HepG2 (cell line): ENCODE measurements around the gene PRICKLE3. TPM values are rescaled to one million over a fixed set of nuclear protein-coding genes. Genes with fewer than 3 reads are reported as not detected.
A peak's percentile ranks its signal among the peaks of the same experiment; 100 is the strongest.

Experiments used
- CBX2 ChIP-seq, 2 experiments: fragments of 200-600 bp in 1 of 2; sonication (generic); formaldehyde crosslinking in 1 of 2; IDR thresholded peaks; 2 replicates each; pipeline versions ENCODE4 v1.7.0 to v1.8.1; 2018 to 2022; ENCODE audit warnings: low read depth in 2 of 2, low read length in 1 of 2, mild to moderate bottlenecking in 1 of 2, missing genetic modification reagents in 1 of 2
- CREB1 ChIP-seq, 2 experiments: fragments of 450-650 bp in 1 of 2; IDR thresholded peaks; 2 replicates each; pipeline ENCODE4 v1.6.1; 2016 to 2017; ENCODE audit warnings: control low read depth in 1 of 2, mild to moderate bottlenecking in 1 of 2, missing compliant biosample characterization in 1 of 2, missing genetic modification characterization in 1 of 2
- HMG20A ChIP-seq: IDR thresholded peaks from 2 replicates; pipeline ENCODE4 v1.6.1; 2016; ENCODE audit warnings: borderline replicate concordance
- HNF4A ChIP-seq: sonication (generic); formaldehyde crosslinking; IDR thresholded peaks from 2 replicates; pipeline ENCODE4 v1.4.0; 2020; ENCODE audit warnings: missing genetic modification reagents
- JUND ChIP-seq: sonication (generic); formaldehyde crosslinking; IDR thresholded peaks from 2 replicates; pipeline ENCODE4 v1.8.0; 2022; ENCODE audit warnings: mild to moderate bottlenecking, missing genetic modification reagents
- MZF1 ChIP-seq: sonication (generic); formaldehyde crosslinking; IDR thresholded peaks from 2 replicates; pipeline ENCODE4 v1.8.1; 2023; ENCODE audit warnings: mild to moderate bottlenecking, missing genetic modification reagents, borderline replicate concordance
- NAIF1 ChIP-seq: sonication (generic); formaldehyde crosslinking; IDR thresholded peaks from 2 replicates; pipeline ENCODE4 v1.5.0; 2020; ENCODE audit warnings: mild to moderate bottlenecking, missing genetic modification reagents, borderline replicate concordance
- POLR2A ChIP-seq, 2 experiments: IDR thresholded peaks; 2 replicates each; pipeline ENCODE4 v1.6.1; 2011; ENCODE audit warnings: low read depth in 2 of 2, low read length in 2 of 2, mild to moderate bottlenecking in 1 of 2, moderate library complexity in 1 of 2; ENCODE audit not compliant: insufficient read depth in 1 of 2
- RAD21 ChIP-seq: fragments of 450-650 bp; formaldehyde crosslinking; IDR thresholded peaks from 2 replicates; pipeline ENCODE4 v1.5.0; 2020; ENCODE audit warnings: mild to moderate bottlenecking
- RAD51 ChIP-seq: fragments of 450-650 bp; IDR thresholded peaks from 2 replicates; pipeline ENCODE4 v1.6.1; 2016; ENCODE audit warnings: borderline replicate concordance
- RCOR2 ChIP-seq: IDR thresholded peaks from 2 replicates; pipeline ENCODE4 v1.6.1; 2016; ENCODE audit warnings: missing biosample characterization, missing genetic modification reagents
- SALL1 ChIP-seq: sonication (generic); formaldehyde crosslinking; IDR thresholded peaks from 2 replicates; pipeline ENCODE4 v1.8.0; 2022; ENCODE audit warnings: mild to moderate bottlenecking, missing genetic modification reagents
- SAP130 ChIP-seq: IDR thresholded peaks from 2 replicates; pipeline ENCODE4 v1.6.1; 2016; ENCODE audit warnings: low read depth
- SETDB1 ChIP-seq: sonication (generic); formaldehyde crosslinking; IDR thresholded peaks from 2 replicates; pipeline ENCODE4 v1.5.1; 2020; ENCODE audit warnings: missing genetic modification reagents, mild to moderate bottlenecking, borderline replicate concordance
- SIX1 ChIP-seq: sonication (generic); formaldehyde crosslinking; IDR thresholded peaks from 2 replicates; pipeline ENCODE4 v1.4.0; 2020; ENCODE audit warnings: missing genetic modification reagents, borderline replicate concordance
- SSRP1 ChIP-seq: IDR thresholded peaks from 2 replicates; pipeline ENCODE4 v1.6.1; 2016; ENCODE audit warnings: control low read depth
- ZBTB20 ChIP-seq: sonication (generic); formaldehyde crosslinking; IDR thresholded peaks from 2 replicates; pipeline ENCODE4 v1.8.1; 2023; ENCODE audit warnings: missing genetic modification reagents, low read depth, mild to moderate bottlenecking, borderline replicate concordance
- ZFP37 ChIP-seq: sonication (generic); formaldehyde crosslinking; IDR thresholded peaks from 2 replicates; pipeline ENCODE4 v1.4.0; 2020; ENCODE audit warnings: missing genetic modification reagents, borderline replicate concordance
- ZNF207 ChIP-seq: fragments of 450-650 bp; IDR thresholded peaks from 2 replicates; pipeline ENCODE4 v1.6.1; 2016; ENCODE audit warnings: antibody characterized with exemption, borderline replicate concordance
- ZNF343 ChIP-seq: sonication (generic); formaldehyde crosslinking; IDR thresholded peaks from 2 replicates; pipeline ENCODE4 v1.4.0; 2020; ENCODE audit warnings: mild to moderate bottlenecking, missing genetic modification reagents
- ZNF589 ChIP-seq: sonication (generic); formaldehyde crosslinking; conservative IDR thresholded peaks from 2 replicates; pipeline ENCODE4 v1.8.0; 2022; ENCODE audit warnings: mild to moderate bottlenecking, moderate library complexity, missing genetic modification reagents
- ZNF724P ChIP-seq: sonication (generic); formaldehyde crosslinking; IDR thresholded peaks from 2 replicates; pipeline ENCODE4 v1.8.0; 2022; ENCODE audit warnings: missing genetic modification reagents, borderline replicate concordance
- polyA plus RNA-seq, 8 experiments: library from polyadenylated mRNA; depleted of rRNA in 3 of 8; stranded (reverse) in 7 of 8; unstranded in 1 of 8; fragments of >200 nt; fragmentation: Illumina TruSeq in 4 of 8; extraction: Trizol in 4 of 8; gene quantifications; 2 replicates each; pipeline versions ENCODE4 v1.2.1 to v1.2.3, GENCODE V29; 2011 to 2016; ENCODE audit warnings: low read depth in 4 of 8, missing spikeins in 1 of 8, mixed read lengths in 1 of 8; ENCODE audit not compliant: insufficient read depth in 1 of 8
- total RNA-seq, 5 experiments: library from RNA; depleted of rRNA; stranded (reverse); fragments of >200 nt; fragmentation: Illumina TruSeq; extraction: Trizol; gene quantifications; 2 replicates each; pipeline ENCODE4 v1.2.3, GENCODE V29; 2016; ENCODE audit warnings: low read depth in 1 of 5
- TF ChIP-seq, protein P1 (sequence below): sonication (generic); formaldehyde crosslinking; IDR thresholded peaks from 2 replicates; pipeline ENCODE4 v1.8.0; 2023; ENCODE audit warnings: mild to moderate bottlenecking, missing genetic modification reagents
- TF ChIP-seq, protein P2 (sequence below): sonication (generic); formaldehyde crosslinking; IDR thresholded peaks from 2 replicates; pipeline ENCODE4 v1.8.0; 2022; ENCODE audit warnings: mild to moderate bottlenecking, missing genetic modification reagents, borderline replicate concordance
- TF ChIP-seq, protein P3 (sequence below): sonication (generic); formaldehyde crosslinking; IDR thresholded peaks from 2 replicates; pipeline ENCODE4 v1.4.0; 2020; ENCODE audit warnings: missing genetic modification reagents
- TF ChIP-seq, protein P4 (sequence below): sonication (generic); formaldehyde crosslinking; IDR thresholded peaks from 2 replicates; pipeline ENCODE4 v1.8.0; 2022; ENCODE audit warnings: missing genetic modification reagents, mild to moderate bottlenecking, inconsistent platforms, borderline replicate concordance

Gene PRICKLE3
- total and polyA plus RNA-seq, 2 of the 13 experiments (the other 11 are each of a cell fraction or from before 2014, with no cell fraction given), result 2.6 TPM

DNA sequence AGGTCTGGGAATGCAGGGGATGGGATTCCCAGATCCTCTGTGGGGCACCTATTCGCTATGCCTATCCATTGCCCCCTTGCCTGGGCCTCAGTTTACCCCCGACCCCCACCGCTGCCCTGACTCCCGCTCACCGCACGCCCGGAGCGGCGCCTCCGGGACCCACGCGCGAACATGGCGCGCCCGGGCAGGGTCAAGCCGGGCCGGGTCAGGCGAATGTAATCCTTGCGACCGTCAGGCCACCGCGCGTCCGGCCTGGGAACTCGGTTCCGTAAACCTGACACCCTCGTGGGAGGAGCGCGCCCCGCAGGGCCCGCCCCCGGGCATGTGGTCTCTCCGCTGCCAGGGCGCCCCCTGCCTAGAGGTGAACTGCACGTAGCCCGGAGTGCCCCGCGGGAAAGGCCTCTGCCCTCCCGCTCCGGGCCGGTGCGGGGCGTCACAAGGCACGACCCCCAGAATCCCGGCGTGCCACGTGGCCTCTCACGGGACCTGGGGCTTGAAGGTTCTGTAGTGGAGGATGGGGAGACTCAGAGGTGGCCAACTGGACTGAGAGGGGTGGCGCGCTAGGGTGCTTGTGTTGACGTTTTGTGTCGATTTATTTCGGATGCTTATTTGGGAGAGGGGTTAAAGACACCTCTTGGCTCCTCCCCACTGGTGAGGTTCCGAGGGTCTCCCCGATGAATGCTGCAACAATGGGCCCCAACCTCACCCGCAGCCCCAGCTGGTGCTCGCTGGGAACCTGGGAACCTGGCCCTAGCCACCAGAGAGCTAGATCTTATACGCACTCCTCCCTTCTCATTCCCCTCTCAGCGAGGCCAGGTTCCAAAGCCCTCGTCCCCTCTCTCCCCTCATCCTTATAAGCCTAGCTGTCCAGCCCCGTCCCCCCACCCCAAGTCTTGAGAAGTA lies at the start of gene PRICKLE3 (continued):
- TF ChIP-seq JUND (CRISPR knock-in tag) (no peak), ZBTB20 (CRISPR knock-in tag) (no peak), ZNF343 (CRISPR knock-in tag) (no peak), SSRP1 (CRISPR knock-in tag) (no peak), RAD21 (CRISPR knock-in tag) (peak; percentile 48; the same call in 1 of the 2 replicates), MZF1 (no peak), HMG20A (CRISPR knock-in tag) (no peak), ZNF207 (no peak), ZNF724P (0 out of 2 replicates have a peak, but pooled peaks have one; percentile 29), SAP130 (CRISPR knock-in tag) (peak; percentile 85), CREB1 (IDR thresholded peaks at IDR 0.05) (no peak), CREB1 (CRISPR knock-in tag; IDR thresholded peaks at IDR 0.05) (no peak), RCOR2 (no peak), POLR2A (IDR thresholded peaks at IDR 0.05; ENCODE audit: insufficient read depth in 1 of 2, low read depth in 2 of 2, low read length in 2 of 2) (peak; percentile 35 to 75; a peak in 3 of 4 replicates), ZNF589 (CRISPR knock-in tag) (no peak), SALL1 (CRISPR knock-in tag) (peak; percentile 63), ZFP37 (no peak), SIX1 (CRISPR knock-in tag) (peak; percentile 69; the same call in 1 of the 2 replicates), RAD51 (no peak), NAIF1 (no peak), CBX2 (IDR thresholded peaks at IDR 0.05; ENCODE audit: low read depth, low read length) (no peak), CBX2 (CRISPR knock-in tag; IDR thresholded peaks at IDR 0.05; ENCODE audit: low read depth) (no peak), SETDB1 (no peak), HNF4A (CRISPR knock-in tag) (no peak)
- TF ChIP-seq, protein P1, sequence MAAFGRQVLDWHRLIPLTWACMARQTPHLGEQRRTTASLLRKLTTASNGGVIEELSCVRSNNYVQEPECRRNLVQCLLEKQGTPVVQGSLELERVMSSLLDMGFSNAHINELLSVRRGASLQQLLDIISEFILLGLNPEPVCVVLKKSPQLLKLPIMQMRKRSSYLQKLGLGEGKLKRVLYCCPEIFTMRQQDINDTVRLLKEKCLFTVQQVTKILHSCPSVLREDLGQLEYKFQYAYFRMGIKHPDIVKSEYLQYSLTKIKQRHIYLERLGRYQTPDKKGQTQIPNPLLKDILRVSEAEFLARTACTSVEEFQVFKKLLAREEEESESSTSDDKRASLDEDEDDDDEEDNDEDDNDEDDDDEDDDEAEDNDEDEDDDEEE (CRISPR knock-in tag), result no peak
- TF ChIP-seq, protein P2, sequence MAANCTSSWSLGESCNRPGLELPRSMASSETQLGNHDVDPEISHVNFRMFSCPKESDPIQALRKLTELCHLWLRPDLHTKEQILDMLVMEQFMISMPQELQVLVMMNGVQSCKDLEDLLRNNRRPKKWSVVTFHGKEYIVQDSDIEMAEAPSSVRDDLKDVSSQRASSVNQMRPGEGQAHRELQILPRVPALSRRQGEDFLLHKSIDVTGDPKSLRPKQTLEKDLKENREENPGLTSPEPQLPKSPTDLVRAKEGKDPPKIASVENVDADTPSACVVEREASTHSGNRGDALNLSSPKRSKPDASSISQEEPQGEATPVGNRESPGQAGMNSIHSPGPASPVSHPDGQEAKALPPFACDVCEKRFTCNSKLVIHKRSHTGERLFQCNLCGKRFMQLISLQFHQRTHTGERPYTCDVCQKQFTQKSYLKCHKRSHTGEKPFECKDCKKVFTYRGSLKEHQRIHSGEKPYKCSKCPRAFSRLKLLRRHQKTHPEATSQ (CRISPR knock-in tag), result no peak
- TF ChIP-seq, protein P3, sequence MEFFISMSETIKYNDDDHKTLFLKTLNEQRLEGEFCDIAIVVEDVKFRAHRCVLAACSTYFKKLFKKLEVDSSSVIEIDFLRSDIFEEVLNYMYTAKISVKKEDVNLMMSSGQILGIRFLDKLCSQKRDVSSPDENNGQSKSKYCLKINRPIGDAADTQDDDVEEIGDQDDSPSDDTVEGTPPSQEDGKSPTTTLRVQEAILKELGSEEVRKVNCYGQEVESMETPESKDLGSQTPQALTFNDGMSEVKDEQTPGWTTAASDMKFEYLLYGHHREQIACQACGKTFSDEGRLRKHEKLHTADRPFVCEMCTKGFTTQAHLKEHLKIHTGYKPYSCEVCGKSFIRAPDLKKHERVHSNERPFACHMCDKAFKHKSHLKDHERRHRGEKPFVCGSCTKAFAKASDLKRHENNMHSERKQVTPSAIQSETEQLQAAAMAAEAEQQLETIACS, result no peak
- TF ChIP-seq, protein P4, sequence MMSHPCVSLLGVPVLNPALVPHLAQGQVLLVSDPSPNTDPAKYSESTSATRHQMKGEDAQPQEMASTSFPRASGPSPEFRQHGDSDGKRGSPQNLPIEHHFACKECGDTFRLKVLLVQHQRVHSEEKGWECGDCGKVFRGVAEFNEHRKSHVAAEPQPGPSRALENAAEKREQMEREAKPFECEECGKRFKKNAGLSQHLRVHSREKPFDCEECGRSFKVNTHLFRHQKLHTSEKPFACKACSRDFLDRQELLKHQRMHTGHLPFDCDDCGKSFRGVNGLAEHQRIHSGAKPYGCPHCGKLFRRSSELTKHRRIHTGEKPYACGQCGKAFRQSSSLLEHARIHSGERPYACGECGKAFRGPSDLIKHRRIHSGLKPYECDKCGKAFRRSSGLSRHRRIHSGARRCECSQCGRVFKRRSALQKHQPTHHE (CRISPR knock-in tag), result no peak
